ENCODE data around the gene CHPT1.

DNA sequence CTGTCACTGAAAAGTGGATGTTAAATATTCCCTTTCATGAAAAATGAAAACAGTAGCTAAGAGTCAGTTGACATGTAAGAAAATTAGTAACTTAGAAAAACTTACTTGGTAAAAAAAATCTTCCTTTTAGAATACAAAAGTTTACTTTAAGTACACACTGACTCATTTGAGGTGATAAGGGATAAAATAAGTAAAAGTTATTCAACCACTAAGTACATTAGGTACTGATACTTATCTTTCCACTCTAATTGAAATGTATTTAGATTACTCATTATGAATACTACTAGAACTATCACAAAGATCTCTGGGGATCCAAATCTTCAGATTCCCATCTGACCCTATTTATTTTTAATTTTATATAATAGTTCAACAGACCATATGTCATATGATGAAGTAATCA, 29.7 kb downstream of the CHPT1 start:
- TF ChIP-seq, protein P1, sequence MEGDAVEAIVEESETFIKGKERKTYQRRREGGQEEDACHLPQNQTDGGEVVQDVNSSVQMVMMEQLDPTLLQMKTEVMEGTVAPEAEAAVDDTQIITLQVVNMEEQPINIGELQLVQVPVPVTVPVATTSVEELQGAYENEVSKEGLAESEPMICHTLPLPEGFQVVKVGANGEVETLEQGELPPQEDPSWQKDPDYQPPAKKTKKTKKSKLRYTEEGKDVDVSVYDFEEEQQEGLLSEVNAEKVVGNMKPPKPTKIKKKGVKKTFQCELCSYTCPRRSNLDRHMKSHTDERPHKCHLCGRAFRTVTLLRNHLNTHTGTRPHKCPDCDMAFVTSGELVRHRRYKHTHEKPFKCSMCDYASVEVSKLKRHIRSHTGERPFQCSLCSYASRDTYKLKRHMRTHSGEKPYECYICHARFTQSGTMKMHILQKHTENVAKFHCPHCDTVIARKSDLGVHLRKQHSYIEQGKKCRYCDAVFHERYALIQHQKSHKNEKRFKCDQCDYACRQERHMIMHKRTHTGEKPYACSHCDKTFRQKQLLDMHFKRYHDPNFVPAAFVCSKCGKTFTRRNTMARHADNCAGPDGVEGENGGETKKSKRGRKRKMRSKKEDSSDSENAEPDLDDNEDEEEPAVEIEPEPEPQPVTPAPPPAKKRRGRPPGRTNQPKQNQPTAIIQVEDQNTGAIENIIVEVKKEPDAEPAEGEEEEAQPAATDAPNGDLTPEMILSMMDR (IDR thresholded peaks at IDR 0.05): no peak
- TF ChIP-seq POLR2A (IDR thresholded peaks at IDR 0.05): no peak
